Raji (cell line): ENCODE results near the gene NKX1-1.

Source experiments
- POLR2A ChIP-seq: IDR thresholded peaks from 2 replicates; pipeline ENCODE4 v1.6.1; 2011; ENCODE audit warnings: low read depth, low read length, control low read depth; ENCODE audit not compliant: insufficient read depth

Gene NKX1-1

GRCh38 chr4:1410491-1411325, 4.5 kb upstream of the NKX1-1 start:
- TF ChIP-seq POLR2A: no peak

GRCh38 chr4:1409491-1410425, 3.5 kb upstream of the NKX1-1 start:
- no peak for TF ChIP-seq POLR2A

GRCh38 chr4:1409079-1409478, 2.8 kb upstream of the NKX1-1 start:
- TF ChIP-seq POLR2A: no peak

- TF ChIP-seq POLR2A: no peak
These were observed 2.2 kb upstream of the NKX1-1 start for GRCh38 chr4:1408418-1408817.

- no peak for TF ChIP-seq POLR2A
These were observed 1.6 kb upstream of the NKX1-1 start for GRCh38 chr4:1407657-1408333.

- no peak for TF ChIP-seq POLR2A
These were observed 877 bp upstream of the NKX1-1 start for GRCh38 chr4:1406981-1407656.

- no peak for TF ChIP-seq POLR2A
These were observed 427 bp downstream of the NKX1-1 start for GRCh38 chr4:1405636-1406393.

- TF ChIP-seq POLR2A: no peak
These were observed 997 bp downstream of the NKX1-1 start for GRCh38 chr4:1405254-1405635.

GRCh38 chr4:1404573-1405253, 1.5 kb downstream of the NKX1-1 start:
- TF ChIP-seq POLR2A: no peak

GRCh38 chr4:1403591-1404572, 2.4 kb downstream of the NKX1-1 start:
- no peak for TF ChIP-seq POLR2A

GRCh38 chr4:1403177-1403583, 3.1 kb downstream of the NKX1-1 start:
- no peak for TF ChIP-seq POLR2A

- no peak for TF ChIP-seq POLR2A
These were observed 3.6 kb downstream of the NKX1-1 start for GRCh38 chr4:1402516-1403091.
